HG03135 (cell line): ENCODE measurements around the gene FOXD1.
A peak's percentile ranks its signal among the peaks of the same experiment; 100 is the strongest.
"Not testable (repeated sequence)": the region's sequence is repeated elsewhere in the genome, so short reads cannot be mapped to it uniquely, and the experiment has no call there.

Source experiments
- ATAC-seq: cut with Tn5 transposase; IDR thresholded peaks from one replicate; pipeline ENCODE4 v1.9.1; 2021; ENCODE audit warnings: mild to moderate bottlenecking, moderate library complexity; ENCODE audit not compliant: unreplicated experiment

The FOXD1 gene

DNA sequence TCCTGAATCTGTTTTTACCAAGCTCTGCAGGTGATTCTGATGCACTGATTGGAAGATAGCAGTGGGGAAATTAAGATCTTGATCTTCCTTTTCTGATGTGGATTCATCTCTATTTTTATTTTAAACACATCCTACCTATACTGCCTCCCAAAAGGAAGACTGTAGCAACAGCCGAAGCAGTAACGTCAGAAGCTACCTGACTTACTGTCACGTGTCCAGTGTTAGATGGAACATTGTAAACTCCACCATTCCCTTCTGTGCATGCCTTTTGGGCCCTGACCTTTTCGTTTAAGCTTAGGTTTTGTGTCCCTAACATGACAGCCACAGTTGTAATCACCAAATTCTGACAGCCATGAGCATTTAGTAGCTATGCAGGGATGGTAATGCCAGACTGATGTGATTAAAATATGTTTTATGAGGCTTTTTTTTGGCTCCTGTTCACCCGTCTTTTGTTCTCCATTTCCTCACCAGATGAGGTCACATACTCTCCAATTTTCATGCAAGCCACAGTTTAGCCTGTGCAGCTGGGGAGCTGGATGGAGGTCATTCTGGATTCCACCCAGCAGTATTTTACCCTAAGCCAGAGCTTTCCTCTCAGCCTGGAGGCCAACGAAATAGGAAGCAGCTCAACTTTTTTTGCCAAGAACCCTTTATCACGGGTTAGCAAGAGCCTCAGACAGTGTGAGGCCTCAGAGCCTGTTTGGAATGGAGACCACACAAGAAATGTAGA is 15.6 kb upstream of the FOXD1 start:
- no peak for ATAC-seq

GRCh38 chr5:73460133-73460532 is 11.6 kb upstream of the FOXD1 start:
- no peak for ATAC-seq

GRCh38 chr5:73459366-73459765 is 10.8 kb upstream of the FOXD1 start:
- no peak for ATAC-seq

DNA sequence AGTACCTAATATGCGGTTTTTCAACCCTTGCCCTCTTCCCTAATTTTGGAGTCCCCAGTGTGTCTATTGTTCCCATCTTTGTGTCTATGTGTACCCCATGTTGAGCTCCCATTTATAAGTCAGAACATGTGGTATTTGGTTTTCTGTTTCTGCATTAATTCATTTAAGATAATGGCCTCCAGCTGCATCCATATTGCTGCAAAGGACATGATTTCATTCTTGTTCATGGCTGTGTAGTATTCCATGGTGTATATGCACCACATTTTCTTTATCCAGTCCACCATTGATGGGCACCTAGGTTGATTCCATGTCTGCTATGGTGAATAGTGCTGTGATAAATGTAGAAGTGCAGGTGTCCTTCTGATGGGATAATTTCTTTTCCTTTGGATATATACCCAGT is 7.9 kb upstream of the FOXD1 start:
- ATAC-seq = not testable (repeated sequence)

- peak; percentile 67 for ATAC-seq
Observed at GRCh38 chr5:73454379-73455036, 5.9 kb upstream of the FOXD1 start.

- ATAC-seq = no peak
Observed at GRCh38 chr5:73452215-73452614, 3.6 kb upstream of the FOXD1 start.

- no peak for ATAC-seq
Observed at GRCh38 chr5:73451224-73452130, 2.9 kb upstream of the FOXD1 start.

DNA sequence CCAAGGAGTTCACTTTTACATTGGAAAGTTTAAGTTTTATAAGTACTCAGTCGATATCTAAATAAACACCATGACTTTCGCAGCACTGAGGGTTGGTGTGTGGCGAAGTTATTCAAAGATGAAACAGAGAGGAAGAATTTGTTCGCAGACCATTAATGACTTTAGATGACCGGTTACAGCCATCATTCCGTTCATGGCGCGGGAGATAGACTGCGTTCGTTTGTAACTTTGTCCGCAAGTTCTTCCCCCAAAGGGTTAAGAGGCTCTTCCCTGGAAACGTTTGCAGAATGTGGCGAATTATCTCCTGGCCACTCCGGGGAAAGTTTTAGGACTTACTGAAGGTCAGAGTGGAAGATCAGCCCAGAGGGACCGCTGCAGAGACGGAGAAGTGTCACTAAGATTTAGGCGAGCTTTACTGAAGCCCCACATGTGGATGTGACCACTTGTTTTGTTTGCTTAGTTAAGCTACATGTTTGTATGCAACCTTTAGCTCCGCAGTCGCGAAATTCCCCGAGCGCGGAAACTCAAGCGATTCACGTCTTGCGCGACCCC is 2.2 kb upstream of the FOXD1 start:
- no peak for ATAC-seq

DNA sequence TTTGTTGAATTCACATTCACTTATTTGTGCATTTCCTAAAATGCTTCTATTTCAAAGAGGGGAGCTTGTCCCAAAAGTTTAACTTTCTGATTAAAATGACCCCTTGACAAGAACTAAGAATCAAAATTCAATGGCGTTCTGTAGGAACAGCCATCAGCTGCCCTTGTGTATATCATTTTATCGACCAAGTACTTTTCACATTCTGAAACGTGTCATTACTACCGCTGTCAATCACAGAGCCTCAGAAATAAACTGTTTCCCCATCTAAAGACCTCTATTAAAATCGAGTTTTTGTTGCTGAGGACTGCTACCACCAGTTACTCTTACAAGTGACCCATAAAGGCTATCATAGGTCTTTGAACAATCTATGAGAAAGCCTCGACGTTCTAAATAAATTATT is 1.6 kb upstream of the FOXD1 start:
- no peak for ATAC-seq

DNA sequence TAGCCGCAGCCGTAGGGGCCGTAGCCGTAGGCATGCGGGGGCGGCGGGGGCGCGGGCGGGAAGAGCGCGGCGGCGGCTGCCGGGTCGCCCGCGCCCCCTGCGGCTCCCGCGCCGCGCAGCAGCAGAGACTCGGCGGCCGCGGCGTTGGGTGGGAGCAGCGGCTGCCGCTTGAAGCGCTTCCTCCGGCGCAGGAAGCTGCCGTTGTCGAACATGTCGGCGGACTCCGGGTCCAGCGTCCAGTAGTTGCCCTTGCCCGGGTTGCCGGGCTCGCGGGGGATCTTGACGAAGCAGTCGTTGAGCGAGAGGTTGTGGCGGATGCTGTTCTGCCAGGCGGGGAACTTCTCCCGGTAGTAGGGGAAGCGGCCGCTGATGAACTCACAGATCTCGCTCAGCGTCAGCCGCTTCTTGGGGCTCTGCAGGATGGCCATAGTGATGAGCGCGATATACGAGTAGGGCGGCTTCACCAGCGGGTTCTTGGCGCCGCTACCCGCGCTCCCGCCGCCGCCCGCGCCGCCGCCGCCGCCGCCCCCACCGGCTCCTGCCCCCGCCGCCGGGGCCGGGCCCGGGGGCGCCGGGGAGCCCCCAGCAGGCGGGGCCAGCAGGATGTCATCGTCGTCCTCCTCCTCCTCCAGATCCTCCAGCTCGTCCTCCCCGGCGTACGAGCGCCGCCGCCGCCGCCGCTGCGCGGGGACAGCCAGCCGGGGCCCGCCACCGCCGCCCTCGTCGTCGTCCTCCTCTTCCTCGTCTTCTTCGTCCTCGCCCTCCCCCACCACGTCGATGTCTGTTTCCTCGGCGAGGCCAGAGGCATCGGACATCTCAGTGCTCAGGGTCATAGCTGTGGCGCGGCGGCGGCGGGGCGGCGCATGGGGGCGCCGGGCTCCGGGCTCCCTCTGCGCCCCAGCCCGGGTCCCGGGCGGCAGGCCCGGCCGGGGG is 781 bp downstream of the FOXD1 start:
- no peak for ATAC-seq

DNA sequence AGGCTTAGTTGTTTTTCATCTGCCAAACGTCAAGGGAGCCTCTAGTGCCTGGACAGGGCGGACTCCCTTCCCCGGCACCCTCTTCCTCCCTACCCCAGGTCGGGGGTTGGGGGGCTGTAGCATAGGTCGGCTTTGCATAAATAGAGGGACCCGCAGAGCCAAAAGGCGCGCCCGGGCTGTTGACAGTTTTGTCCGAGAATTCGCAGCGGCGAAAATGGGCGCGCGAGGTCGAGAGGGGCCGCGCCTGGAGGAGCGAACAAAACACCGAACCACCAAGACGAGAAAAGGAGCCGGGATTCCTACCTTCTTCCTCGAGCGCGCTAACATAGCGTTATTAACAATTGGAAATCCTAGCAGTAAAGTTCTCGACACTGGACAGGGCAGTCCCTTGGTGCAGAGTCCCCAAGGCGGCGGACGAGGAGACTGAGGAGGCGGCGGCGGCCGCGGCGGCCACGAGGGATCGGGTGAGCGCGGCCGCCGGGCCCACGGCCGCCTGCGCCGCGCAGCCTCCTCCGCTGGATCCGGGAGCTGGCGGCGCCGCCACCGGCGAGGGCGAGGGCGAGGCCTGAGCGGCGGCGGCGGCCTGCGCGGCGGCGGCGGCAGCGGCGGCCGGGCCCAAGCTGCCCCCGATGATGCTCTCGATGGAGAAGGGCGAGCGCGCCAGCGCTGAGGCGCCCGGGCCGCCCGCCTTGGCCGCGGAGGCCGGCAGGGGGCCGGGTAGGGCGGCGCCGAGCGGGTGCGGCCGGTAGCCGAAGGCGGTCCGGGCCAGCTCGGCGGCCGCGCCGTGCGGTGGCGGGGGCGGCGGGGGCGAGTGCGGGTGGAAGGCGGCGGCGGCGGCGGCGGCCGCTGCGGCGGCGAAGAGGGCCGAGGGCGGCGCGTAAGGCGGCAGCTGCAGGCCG is 1.7 kb downstream of the FOXD1 start:
- no peak for ATAC-seq

- ATAC-seq = no peak
Observed at GRCh38 chr5:73445665-73446630, 2.6 kb downstream of the FOXD1 start.

GRCh38 chr5:73444499-73445438 is 3.8 kb downstream of the FOXD1 start:
- no peak for ATAC-seq

- ATAC-seq = no peak
Observed at GRCh38 chr5:73443829-73444498, 4.6 kb downstream of the FOXD1 start.

GRCh38 chr5:73442996-73443627 is 5.5 kb downstream of the FOXD1 start:
- ATAC-seq = no peak

DNA sequence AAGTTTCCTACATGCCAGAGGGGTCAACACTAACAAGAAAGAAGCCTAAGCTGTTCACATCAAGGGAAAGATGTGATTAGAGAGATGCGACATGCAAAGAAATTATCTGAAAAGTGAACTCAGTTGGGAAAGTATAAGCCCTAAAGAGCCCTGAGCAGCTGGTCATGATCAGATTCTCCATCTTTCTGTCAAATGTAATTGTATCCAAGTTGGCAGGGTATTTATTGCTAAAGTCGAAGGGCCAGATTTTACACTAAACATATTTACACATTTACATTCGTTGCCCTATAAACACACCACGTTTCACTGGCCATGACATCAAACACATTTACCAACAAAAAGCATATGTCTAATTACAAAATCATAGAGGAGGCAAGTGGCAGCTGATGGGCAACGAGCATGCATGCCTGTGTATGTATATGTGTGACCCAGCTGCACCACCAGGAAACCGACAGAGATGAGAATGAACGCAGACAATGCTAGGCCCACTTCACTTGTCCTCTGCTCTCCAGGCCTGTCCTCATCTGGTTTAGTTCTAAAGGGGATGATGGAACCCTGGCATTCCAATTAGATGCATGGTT is 6.3 kb downstream of the FOXD1 start:
- ATAC-seq = no peak
